HCT116 (cell line): ENCODE data around the gene GRB2.

ENCODE experiments used
- CTCF ChIP-seq, 3 experiments: fragments of 200-600 bp in 1 of 3; sonication (generic) in 1 of 3; IDR thresholded peaks in 2 of 3; conservative IDR thresholded peaks in 1 of 3; 2 replicates each; pipeline ENCODE4 v1.5.1; 2012 to 2017; ENCODE audit warnings: low read depth in 2 of 3, low read length in 2 of 3, antibody characterized with exemption in 1 of 3, borderline replicate concordance in 1 of 3, control low read depth in 1 of 3, mild to moderate bottlenecking in 1 of 3, mixed read lengths in 1 of 3, mixed run types in 1 of 3, moderate library complexity in 1 of 3; ENCODE audit not compliant: insufficient read depth in 1 of 3
- EZH2 ChIP-seq: fragments of 200-600 bp; sonication (generic); IDR thresholded peaks from 2 replicates; pipeline ENCODE4 v1.6.1; 2017; ENCODE audit warnings: antibody characterized with exemption, mixed run types
- EZH2phosphoT487 ChIP-seq: fragments of 200-600 bp; IDR thresholded peaks from 2 replicates; pipeline ENCODE4 v1.6.1; 2018; ENCODE audit warnings: antibody characterized with exemption, borderline replicate concordance
- POLR2AphosphoS5 ChIP-seq: IDR thresholded peaks from 2 replicates; pipeline ENCODE4 v1.6.1; 2011; ENCODE audit warnings: mild to moderate bottlenecking, low read depth, low read length, moderate library complexity
- REST ChIP-seq: IDR thresholded peaks from 2 replicates; pipeline ENCODE4 v1.6.1; 2012; ENCODE audit warnings: low read depth
- TCF7L2 ChIP-seq: IDR thresholded peaks from 2 replicates; pipeline ENCODE4 v1.7.0; 2011; ENCODE audit warnings: borderline replicate concordance, inconsistent platforms; ENCODE audit not compliant: insufficient read depth, insufficient read length; ENCODE audit errors: extremely low read depth
- YY1 ChIP-seq: IDR thresholded peaks from 2 replicates; pipeline ENCODE4 v1.6.1; 2011; ENCODE audit warnings: low read length, low read depth, moderate library complexity, mild to moderate bottlenecking; ENCODE audit not compliant: insufficient replicate concordance; ENCODE audit errors: extremely low read depth
- ZBTB33 ChIP-seq: IDR thresholded peaks from 2 replicates; pipeline ENCODE4 v1.6.1; 2011; ENCODE audit warnings: mild to moderate bottlenecking, low read length, moderate library complexity; ENCODE audit not compliant: insufficient replicate concordance; ENCODE audit errors: extremely low read depth

GRCh38 chr17:75353176-75353575 is 52.3 kb downstream of the GRB2 start:
- TF ChIP-seq YY1 (no peak), POLR2AphosphoS5 (no peak), TCF7L2 (no peak), CTCF (IDR thresholded peaks at IDR 0.05 in 2 of 3, conservative IDR thresholded peaks at IDR 0.05 in 1 of 3; ENCODE audit: borderline replicate concordance in 1 of 3, insufficient read depth in 1 of 3, low read depth in 2 of 3, low read length in 2 of 3) (no peak), ZBTB33 (no peak), EZH2 (no peak), REST (no peak), EZH2phosphoT487 (no peak)
